ENCODE data around the gene IL17RC.

GRCh38 chr3:9916734-9917680 is at the start of gene IL17RC:
- TF ChIP-seq POLR2A (IDR thresholded peaks at IDR 0.05; ENCODE audit: low read depth) (peak; percentile 53), CTCF (IDR thresholded peaks at IDR 0.05) (no peak), POLR2AphosphoS5 (IDR thresholded peaks at IDR 0.05) (peak; percentile 92 to 96)
